OCI-LY1 (cell line): ENCODE data around the gene SYNGR1.
"Not testable (repeated sequence)": the region's sequence is repeated elsewhere in the genome, so short reads cannot be mapped to it uniquely, and the experiment has no call there.

ENCODE experiments used
- H2AFZ ChIP-seq: fragments of 200-600 bp; sonication (generic), shearing (Covaris generic); 2 replicates; pipeline ENCODE4 v1.6.0; 2014; ENCODE audit warnings: antibody characterized with exemption, mild to moderate bottlenecking, low read length
- H3F3A ChIP-seq: fragments of 200-600 bp; sonication (generic), shearing (Covaris generic); 2 replicates; pipeline ENCODE4 v1.6.0; 2014; ENCODE audit warnings: mild to moderate bottlenecking, antibody characterized with exemption, low read length, moderate library complexity; ENCODE audit not compliant: insufficient read depth
- H3K27ac ChIP-seq: fragments of 200-600 bp; sonication (generic); 2 replicates; pipeline ENCODE4 v1.5.1; 2014; ENCODE audit warnings: low read length, mixed run types, mild to moderate bottlenecking, low read depth; ENCODE audit not compliant: poor library complexity, severe bottlenecking
- H3K27me3 ChIP-seq: fragments of 200-600 bp; sonication (generic); 2 replicates; pipeline ENCODE4 v1.6.0; 2014; ENCODE audit warnings: antibody characterized with exemption, mild to moderate bottlenecking, low read length, moderate library complexity; ENCODE audit not compliant: insufficient read depth
- H3K36me3 ChIP-seq: fragments of 200-600 bp; sonication (generic); 2 replicates; pipeline ENCODE4 v1.6.1; 2014; ENCODE audit warnings: mild to moderate bottlenecking, antibody characterized with exemption, low read length, moderate library complexity, mixed read lengths; ENCODE audit not compliant: insufficient read depth
- H3K4me1 ChIP-seq: fragments of 200-600 bp; sonication (generic); 2 replicates; pipeline ENCODE4 v1.5.1; 2014; ENCODE audit warnings: mild to moderate bottlenecking, low read length, moderate library complexity; ENCODE audit not compliant: insufficient read depth, severe bottlenecking
- H3K4me2 ChIP-seq: fragments of 200-600 bp; sonication (generic), shearing (Covaris generic); 2 replicates; pipeline ENCODE4 v1.6.1; 2014; ENCODE audit warnings: low read length
- H3K4me3 ChIP-seq: fragments of 200-600 bp; sonication (generic); 2 replicates; pipeline ENCODE4 v1.5.1; 2014; ENCODE audit warnings: low read length, low read depth, mild to moderate bottlenecking, mixed read lengths; ENCODE audit not compliant: poor library complexity, severe bottlenecking
- H3K79me2 ChIP-seq: fragments of 200-600 bp; shearing (Covaris generic); 2 replicates; pipeline ENCODE4 v1.6.1; 2016; ENCODE audit warnings: mixed run types, low read length, mixed read lengths; ENCODE audit not compliant: insufficient read depth
- H3K9ac ChIP-seq: fragments of 200-600 bp; sonication (generic), shearing (Covaris generic); 2 replicates; pipeline ENCODE4 v1.6.1; 2014; ENCODE audit warnings: mild to moderate bottlenecking, low read length, mixed read lengths
- H3K9me2 ChIP-seq: fragments of 200-600 bp; sonication (generic), shearing (Covaris generic); 2 replicates; pipeline ENCODE4 v1.6.1; 2014; ENCODE audit warnings: low read depth, mild to moderate bottlenecking, low read length, mixed read lengths
- H3K9me3 ChIP-seq: fragments of 200-600 bp; shearing (Covaris generic); 2 replicates; pipeline ENCODE4 v1.6.1; 2014; ENCODE audit warnings: low read length, mixed read lengths
- H4K20me1 ChIP-seq: fragments of 200-600 bp; sonication (generic), shearing (Covaris generic); 2 replicates; pipeline ENCODE4 v1.6.0; 2016; ENCODE audit warnings: mild to moderate bottlenecking, low read length; ENCODE audit not compliant: insufficient read depth
- EZH2 ChIP-seq: fragments of 200-600 bp; sonication (generic), shearing (Covaris generic); IDR thresholded peaks from 2 replicates; pipeline ENCODE4 v1.8.0; 2017; ENCODE audit warnings: borderline replicate concordance, mixed run types, mild to moderate bottlenecking, antibody characterized with exemption, low read length, moderate library complexity, mixed read lengths
- TF ChIP-seq, protein P1 (sequence below): fragments of 200-600 bp; sonication (generic), shearing (Covaris generic); IDR thresholded peaks from 2 replicates; pipeline ENCODE4 v1.5.1; 2017; ENCODE audit warnings: mild to moderate bottlenecking, antibody characterized with exemption, low read length, moderate library complexity, mixed read lengths

The SYNGR1 gene

DNA sequence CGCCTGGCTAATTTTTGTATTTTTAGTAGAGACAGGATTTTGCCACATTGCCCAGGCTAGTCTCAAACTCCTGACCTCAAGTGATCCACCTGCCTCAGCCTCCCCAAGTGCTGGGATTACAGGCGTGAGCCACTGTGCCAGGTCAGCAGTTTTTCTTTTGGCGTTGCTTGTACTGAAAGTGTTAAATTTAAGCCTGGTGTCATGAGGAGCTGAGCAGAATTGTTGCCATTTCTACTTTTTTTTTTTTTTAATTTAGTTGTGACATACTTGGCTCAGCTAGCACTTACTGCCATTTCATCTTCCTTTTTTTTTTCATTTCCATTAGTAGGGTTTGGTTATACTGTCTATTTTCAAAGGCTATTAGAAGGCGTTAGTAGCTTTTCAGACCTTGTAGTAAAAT is 60.5 kb downstream of the SYNGR1 start:
- Histone ChIP-seq H3K79me2 (peaks cover 5% of the 10 kb centered on the region; the same call in 1 of the 2 replicates), H3K27me3 (no peaks in the 10 kb centered on the region), H3K4me2 (no peak overlapping the region), H3K27ac (no peak overlapping the region), H2AFZ (no peak overlapping the region), H3K4me1 (peaks cover 22% of the 10 kb centered on the region), H3K36me3 (peaks cover 7% of the 10 kb centered on the region), H3K9me3 (no peaks in the 10 kb centered on the region), H3K9ac (no peak overlapping the region), H3F3A (no peaks in the 10 kb centered on the region), H3K9me2 (no peaks in the 10 kb centered on the region), H3K4me3 (no peak overlapping the region), H4K20me1 (no peaks in the 10 kb centered on the region)
- no peak for TF ChIP-seq EZH2
- TF ChIP-seq, protein P1, sequence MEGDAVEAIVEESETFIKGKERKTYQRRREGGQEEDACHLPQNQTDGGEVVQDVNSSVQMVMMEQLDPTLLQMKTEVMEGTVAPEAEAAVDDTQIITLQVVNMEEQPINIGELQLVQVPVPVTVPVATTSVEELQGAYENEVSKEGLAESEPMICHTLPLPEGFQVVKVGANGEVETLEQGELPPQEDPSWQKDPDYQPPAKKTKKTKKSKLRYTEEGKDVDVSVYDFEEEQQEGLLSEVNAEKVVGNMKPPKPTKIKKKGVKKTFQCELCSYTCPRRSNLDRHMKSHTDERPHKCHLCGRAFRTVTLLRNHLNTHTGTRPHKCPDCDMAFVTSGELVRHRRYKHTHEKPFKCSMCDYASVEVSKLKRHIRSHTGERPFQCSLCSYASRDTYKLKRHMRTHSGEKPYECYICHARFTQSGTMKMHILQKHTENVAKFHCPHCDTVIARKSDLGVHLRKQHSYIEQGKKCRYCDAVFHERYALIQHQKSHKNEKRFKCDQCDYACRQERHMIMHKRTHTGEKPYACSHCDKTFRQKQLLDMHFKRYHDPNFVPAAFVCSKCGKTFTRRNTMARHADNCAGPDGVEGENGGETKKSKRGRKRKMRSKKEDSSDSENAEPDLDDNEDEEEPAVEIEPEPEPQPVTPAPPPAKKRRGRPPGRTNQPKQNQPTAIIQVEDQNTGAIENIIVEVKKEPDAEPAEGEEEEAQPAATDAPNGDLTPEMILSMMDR: no peak

DNA sequence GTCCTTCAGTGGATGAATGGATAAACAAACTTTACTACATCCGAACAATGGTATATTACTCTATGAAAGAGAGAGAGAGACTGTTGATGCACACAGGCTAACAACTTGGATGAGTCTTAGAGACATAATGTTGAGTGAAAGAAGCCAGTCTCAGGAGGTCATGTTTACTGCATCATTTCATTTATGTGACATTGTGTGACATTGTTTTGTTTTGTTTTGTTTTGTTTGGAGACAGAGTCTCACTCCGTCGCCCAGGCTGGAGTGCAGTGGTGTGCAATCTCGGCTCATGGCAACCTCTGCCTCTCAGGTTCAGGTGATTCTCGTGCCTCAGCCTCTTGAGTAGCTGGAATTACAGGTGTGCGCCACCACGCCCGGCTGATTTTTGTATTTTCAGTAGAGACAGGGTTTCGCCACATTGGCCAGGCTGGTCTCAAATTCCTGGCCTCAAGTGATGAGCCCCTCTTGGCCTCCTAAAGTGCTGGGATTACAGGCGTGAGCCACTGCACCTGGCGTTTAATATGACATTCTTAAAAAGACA is 62.1 kb downstream of the SYNGR1 start:
- H3K9me2 ChIP-seq, H3K9me3 ChIP-seq, H4K20me1 ChIP-seq, H2AFZ ChIP-seq, H3K4me3 ChIP-seq, H3K79me2 ChIP-seq, H3F3A ChIP-seq, H3K27me3 ChIP-seq, H3K9ac ChIP-seq: not testable (repeated sequence)
- peaks cover 16% of the 10 kb centered on the region; the same call in 1 of the 2 replicates for H3K36me3 ChIP-seq
- H3K4me1 ChIP-seq: peaks cover 22% of the 10 kb centered on the region
- peak overlapping the region; percentile 4; the same call in 1 of the 2 replicates for H3K4me2 ChIP-seq
- H3K27ac ChIP-seq: peak overlapping the region; percentile 18

GRCh38 chr22:39413204-39413603 is 63.4 kb downstream of the SYNGR1 start:
- H3K36me3 ChIP-seq: peaks cover 19% of the 10 kb centered on the region; the same call in 1 of the 2 replicates
- not testable (repeated sequence) for H3K4me2 ChIP-seq, H2AFZ ChIP-seq, H4K20me1 ChIP-seq, H3K9me3 ChIP-seq, H3K27ac ChIP-seq, H3K9ac ChIP-seq, H3K27me3 ChIP-seq, H3K79me2 ChIP-seq, H3F3A ChIP-seq, H3K9me2 ChIP-seq, H3K4me3 ChIP-seq
- peaks cover 31% of the 10 kb centered on the region for H3K4me1 ChIP-seq

DNA sequence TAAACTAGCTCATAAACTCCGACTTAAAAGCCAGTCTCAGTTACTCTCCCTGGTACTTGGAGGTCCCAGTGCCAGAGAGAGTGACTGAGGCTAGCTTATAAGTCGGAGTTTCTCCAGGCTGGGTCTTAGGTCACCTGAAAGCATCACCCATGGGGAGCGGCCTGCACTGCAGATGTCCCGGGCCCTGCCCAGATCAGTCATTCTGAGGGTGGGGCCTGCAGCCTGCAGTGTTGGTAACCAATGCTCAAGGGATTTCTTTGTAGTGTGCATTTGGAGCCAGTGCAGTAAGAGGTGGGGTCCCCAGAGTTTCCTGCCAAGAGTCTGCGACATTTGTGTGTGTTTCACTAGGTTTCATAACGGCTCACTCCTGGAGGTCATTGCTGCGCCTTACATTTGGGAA is 64.6 kb downstream of the SYNGR1 start:
- TF ChIP-seq, protein P1: no peak
- no peak for TF ChIP-seq EZH2

More for the DNA sequence above, 64.6 kb downstream of the SYNGR1 start:
- Histone ChIP-seq H2AFZ (no peak overlapping the region), H3K27ac (no peak overlapping the region), H4K20me1 (no peaks in the 10 kb centered on the region), H3K4me1 (peaks cover 40% of the 10 kb centered on the region), H3K27me3 (no peaks in the 10 kb centered on the region), H3K9me3 (no peaks in the 10 kb centered on the region), H3K79me2 (no peaks in the 10 kb centered on the region), H3K36me3 (peaks cover 27% of the 10 kb centered on the region; the same call in 1 of the 2 replicates), H3F3A (no peaks in the 10 kb centered on the region), H3K4me2 (no peak overlapping the region), H3K4me3 (no peak overlapping the region), H3K9ac (no peak overlapping the region), H3K9me2 (no peaks in the 10 kb centered on the region)
